ENCODE measurements around the gene FOXA3.

FOXA3 gene

GRCh38 chr19:45870798-45871197 lies 6.7 kb downstream of the FOXA3 start:
- H3K27ac ChIP-seq = no peak overlapping the region
- no peak for TF ChIP-seq ZFX (IDR thresholded peaks at IDR 0.05)
- TF ChIP-seq, protein P1, sequence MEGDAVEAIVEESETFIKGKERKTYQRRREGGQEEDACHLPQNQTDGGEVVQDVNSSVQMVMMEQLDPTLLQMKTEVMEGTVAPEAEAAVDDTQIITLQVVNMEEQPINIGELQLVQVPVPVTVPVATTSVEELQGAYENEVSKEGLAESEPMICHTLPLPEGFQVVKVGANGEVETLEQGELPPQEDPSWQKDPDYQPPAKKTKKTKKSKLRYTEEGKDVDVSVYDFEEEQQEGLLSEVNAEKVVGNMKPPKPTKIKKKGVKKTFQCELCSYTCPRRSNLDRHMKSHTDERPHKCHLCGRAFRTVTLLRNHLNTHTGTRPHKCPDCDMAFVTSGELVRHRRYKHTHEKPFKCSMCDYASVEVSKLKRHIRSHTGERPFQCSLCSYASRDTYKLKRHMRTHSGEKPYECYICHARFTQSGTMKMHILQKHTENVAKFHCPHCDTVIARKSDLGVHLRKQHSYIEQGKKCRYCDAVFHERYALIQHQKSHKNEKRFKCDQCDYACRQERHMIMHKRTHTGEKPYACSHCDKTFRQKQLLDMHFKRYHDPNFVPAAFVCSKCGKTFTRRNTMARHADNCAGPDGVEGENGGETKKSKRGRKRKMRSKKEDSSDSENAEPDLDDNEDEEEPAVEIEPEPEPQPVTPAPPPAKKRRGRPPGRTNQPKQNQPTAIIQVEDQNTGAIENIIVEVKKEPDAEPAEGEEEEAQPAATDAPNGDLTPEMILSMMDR (conservative IDR thresholded peaks at IDR 0.05) = no peak

- no peak overlapping the region for H3K27ac ChIP-seq
- TF ChIP-seq, protein P1 (conservative IDR thresholded peaks at IDR 0.05) = no peak
- TF ChIP-seq ZFX (IDR thresholded peaks at IDR 0.05) = no peak
Measured at GRCh38 chr19:45872095-45872919, 8.2 kb downstream of the FOXA3 start.

DNA sequence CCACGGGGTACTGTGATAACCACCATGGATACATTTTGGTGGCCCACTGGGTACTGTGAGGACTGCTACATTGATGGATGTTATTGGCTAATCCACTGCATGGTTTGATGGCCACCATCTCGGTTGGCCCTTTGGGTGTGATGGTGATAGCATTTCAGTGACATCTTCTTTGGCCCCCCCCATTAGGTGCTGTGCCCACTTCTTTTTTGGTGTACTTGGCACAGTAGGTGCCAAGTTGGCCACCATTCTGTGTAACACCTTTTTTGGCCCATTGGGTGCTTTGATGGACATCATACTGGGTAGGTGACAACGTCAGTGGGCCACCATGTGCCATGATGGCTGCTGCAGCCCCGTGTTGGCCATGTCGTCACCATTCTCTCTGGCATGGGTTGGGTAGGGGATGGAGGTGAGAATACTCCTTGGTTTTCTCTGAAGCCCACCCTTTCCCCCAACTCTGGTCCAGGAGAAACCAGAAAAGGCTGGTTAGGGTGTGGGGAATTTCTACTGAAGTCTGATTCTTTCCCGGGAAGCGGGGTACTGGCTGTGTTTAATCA lies 9.2 kb downstream of the FOXA3 start:
- no peak overlapping the region for H3K27ac ChIP-seq
- no peak for TF ChIP-seq ZFX (IDR thresholded peaks at IDR 0.05)
- TF ChIP-seq, protein P1 (conservative IDR thresholded peaks at IDR 0.05) = no peak

GRCh38 chr19:45874620-45874966 lies 10.5 kb downstream of the FOXA3 start:
- H3K27ac ChIP-seq = no peak overlapping the region
- TF ChIP-seq, protein P1 (conservative IDR thresholded peaks at IDR 0.05) = no peak
- TF ChIP-seq ZFX (IDR thresholded peaks at IDR 0.05) = no peak

GRCh38 chr19:45876161-45876410 lies 12.0 kb downstream of the FOXA3 start:
- H3K27ac ChIP-seq = no peak overlapping the region
- TF ChIP-seq, protein P1 (conservative IDR thresholded peaks at IDR 0.05) = no peak
- no peak for TF ChIP-seq ZFX (IDR thresholded peaks at IDR 0.05)

- no peak overlapping the region for H3K27ac ChIP-seq
- TF ChIP-seq, protein P1 (conservative IDR thresholded peaks at IDR 0.05) = no peak
- no peak for TF ChIP-seq ZFX (IDR thresholded peaks at IDR 0.05)
Measured at GRCh38 chr19:45876411-45877197, 12.5 kb downstream of the FOXA3 start.

Data from C4-2B (cell line).